NCI-H2107 treated with DMSO at 0.1 percent for 48 hours (cell line): ENCODE results near the gene ACAT2.
A peak's percentile ranks its signal among the peaks of the same experiment; 100 is the strongest.
"Not testable (repeated sequence)": the region's sequence is repeated elsewhere in the genome, so short reads cannot be mapped to it uniquely, and the experiment has no call there.

Experiments used
- DNase-seq: peaks from one replicate; lab custom pipeline; 2025; ENCODE audit not compliant: unreplicated experiment; lab: John Stamatoyannopoulos, UW

ACAT2 gene

GRCh38 chr6:159807150-159807858 is 45.5 kb downstream of the ACAT2 start:
- DNase-seq = no peak

- no peak for DNase-seq
Observed at GRCh38 chr6:159808647-159809046, 46.8 kb downstream of the ACAT2 start.

- no peak for DNase-seq
Observed at GRCh38 chr6:159809149-159809548, 47.3 kb downstream of the ACAT2 start.

DNA sequence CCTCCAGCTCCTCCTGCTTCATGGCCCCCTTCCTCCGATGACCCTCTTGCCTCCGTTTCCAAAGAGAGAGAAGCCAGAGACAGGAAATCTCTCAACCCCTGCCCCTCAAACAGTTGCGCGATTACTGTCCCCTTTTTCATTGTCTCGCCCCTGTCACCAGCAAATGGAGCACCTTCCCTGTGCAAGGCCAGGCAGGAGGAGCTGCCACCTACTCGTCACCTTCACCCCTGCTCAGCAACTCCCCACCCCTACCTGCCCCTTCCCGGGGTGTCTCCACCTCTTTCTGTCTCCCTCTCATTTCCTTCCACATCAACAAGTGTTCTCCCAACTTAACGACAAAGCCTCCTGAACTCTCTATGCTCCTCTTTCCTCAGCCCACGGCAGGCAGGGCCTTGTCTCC is 51.9 kb downstream of the ACAT2 start:
- no peak for DNase-seq

DNA sequence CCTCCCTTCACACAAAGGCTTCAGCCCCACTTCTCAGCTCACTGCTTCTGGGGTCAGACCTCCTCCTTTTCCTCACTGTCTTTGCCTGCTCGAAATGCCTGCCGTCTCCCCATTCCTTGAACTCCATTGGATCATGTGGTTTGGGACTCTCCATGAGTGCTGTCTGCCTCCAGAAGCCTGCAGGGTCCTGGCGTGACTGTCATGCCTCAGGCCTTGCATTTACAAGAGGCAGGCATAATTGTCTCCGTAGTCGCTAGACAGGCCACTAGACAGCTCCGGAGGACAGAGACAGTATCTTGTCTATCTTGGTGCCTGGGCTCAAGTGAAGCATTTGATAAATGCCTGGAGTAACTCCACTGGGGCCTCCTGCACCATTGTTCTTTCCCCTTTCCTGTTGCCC is 53.6 kb downstream of the ACAT2 start:
- no peak for DNase-seq

GRCh38 chr6:159816775-159817174 is 54.9 kb downstream of the ACAT2 start:
- DNase-seq = not testable (repeated sequence)

GRCh38 chr6:159817951-159818739 is 56.3 kb downstream of the ACAT2 start:
- DNase-seq = no peak

GRCh38 chr6:159819098-159819497 is 57.3 kb downstream of the ACAT2 start:
- DNase-seq = no peak

DNA sequence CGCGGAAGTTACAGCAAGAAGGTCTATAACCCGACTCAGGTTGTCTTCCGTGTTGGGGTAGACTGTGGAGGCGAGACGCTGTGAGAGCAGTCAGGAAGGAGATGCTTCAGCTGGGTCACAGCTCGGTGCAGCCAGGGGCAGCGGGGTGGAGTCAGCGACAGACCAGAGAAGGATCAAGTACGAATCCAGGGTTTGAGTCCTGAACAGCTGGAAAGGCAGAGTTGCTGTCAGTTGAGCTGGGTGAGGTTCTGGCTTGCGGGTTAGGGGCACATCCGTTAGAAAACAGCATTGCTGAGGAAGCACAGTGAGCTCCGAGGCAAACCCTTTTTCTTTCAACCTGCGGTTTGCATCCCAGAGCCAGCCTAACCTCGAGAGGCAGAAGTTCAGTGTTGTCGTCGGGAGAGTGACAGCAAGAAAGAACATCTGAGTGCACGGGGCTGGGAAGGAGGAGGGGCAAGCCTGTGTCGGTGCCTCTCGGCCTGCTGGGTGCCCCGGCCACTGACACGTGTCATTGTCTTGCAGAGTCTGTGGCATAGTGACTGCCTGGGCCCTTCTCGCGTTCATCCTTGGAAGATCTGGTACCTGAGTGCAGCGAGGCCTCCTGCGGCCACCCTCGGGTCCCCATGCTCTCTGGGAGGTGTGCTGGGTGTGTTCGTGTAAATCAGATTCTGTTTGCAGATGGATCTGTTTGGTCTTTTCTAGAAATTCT is 58.2 kb downstream of the ACAT2 start:
- no peak for DNase-seq

GRCh38 chr6:159821122-159821521 is 59.3 kb downstream of the ACAT2 start:
- no peak for DNase-seq

- DNase-seq = no peak
Observed at GRCh38 chr6:159821726-159822125, 59.9 kb downstream of the ACAT2 start.

GRCh38 chr6:159823953-159824352 is 62.1 kb downstream of the ACAT2 start:
- no peak for DNase-seq

DNA sequence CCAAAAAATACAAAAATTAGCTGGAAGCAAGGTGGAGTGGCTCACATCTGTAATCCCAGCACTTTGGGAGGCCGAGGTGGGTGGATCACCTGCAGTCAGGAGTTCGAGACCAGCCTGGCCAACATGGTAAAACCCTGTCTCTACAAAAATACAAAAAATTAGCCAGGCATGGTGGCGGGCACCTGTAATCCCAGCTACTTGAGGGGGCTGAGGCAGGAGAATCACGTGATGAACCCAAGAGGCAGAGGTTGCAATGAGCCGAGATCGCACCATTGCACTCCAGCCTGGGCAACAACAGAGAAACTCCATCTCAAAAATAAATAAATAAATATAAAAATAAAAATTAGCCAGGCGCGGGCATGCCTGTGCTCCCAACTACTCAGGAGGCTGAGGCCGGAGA is 62.8 kb downstream of the ACAT2 start:
- not testable (repeated sequence) for DNase-seq

DNA sequence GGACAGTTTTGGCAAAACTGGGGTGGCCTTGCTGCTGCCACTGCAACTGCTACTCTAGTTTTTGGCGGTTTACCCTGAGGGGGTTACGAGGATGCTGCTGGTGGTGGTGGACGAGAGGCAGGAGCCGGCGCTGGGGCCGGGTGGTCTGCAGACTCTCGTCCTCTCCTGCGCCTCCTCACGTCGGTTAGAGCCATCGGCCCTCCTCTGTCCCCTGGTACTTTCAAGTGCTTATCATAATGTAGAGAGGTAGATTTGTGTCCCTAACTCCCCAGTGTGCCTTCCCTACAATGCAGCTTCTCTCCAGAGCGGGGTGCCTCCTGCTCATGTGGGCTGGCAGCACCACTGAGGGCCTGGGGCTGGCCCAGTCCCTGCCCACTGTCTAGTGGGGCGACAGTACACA is 64.2 kb downstream of the ACAT2 start:
- no peak for DNase-seq

GRCh38 chr6:159826968-159827647 is 65.3 kb downstream of the ACAT2 start:
- peak; percentile 74 for DNase-seq

DNA sequence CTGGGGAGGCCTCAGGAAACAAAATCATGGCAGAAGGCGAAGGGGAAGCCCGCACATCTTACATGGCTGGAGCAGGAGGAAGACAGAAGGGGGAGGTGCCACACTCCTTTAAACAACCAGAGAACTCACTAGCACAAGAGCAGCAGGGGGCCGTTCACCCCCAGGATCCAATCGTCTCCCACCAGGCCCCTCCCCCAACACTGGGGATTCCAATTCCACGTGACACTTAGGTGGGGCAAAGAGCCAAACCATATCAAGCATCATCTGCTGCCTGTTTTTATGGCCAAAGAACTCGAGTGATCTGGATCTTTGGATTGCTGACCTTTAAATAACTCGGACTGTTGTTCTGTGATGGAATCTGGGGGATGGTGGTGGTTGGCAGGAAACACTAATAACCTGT is 66.2 kb downstream of the ACAT2 start:
- DNase-seq = no peak
